ENCODE results near the gene ABLIM3.

The ABLIM3 gene

DNA sequence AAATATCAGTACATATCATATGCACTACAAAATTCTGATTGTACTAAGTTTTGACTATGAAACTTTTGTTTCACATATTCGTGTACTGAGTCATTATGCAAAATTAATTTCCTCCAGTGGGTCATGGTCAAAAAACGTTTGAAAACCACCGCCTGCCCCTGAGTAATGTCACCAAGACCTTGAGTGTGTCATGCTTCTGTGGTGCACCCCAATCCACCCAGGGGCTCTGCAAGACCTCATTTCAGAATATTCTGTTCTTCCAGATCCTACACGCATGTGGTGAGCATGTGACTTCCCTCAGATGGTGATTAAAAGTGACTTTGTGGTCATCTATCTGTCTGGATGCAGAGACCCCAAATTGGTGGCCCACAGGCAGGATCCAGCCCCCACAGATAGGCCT lies 31.0 kb downstream of the ABLIM3 start:
- no peaks in the 10 kb centered on the region for H3K9me3 ChIP-seq (ENCODE audit: insufficient read depth, low read depth, low read length)
- H4K20me1 ChIP-seq (ENCODE audit: insufficient read depth, low read length, poor library complexity, severe bottlenecking) = no peaks in the 10 kb centered on the region
- TF ChIP-seq EZH2phosphoT487 (IDR thresholded peaks at IDR 0.05; ENCODE audit: borderline replicate concordance) = no peak
- TF ChIP-seq, protein P1, sequence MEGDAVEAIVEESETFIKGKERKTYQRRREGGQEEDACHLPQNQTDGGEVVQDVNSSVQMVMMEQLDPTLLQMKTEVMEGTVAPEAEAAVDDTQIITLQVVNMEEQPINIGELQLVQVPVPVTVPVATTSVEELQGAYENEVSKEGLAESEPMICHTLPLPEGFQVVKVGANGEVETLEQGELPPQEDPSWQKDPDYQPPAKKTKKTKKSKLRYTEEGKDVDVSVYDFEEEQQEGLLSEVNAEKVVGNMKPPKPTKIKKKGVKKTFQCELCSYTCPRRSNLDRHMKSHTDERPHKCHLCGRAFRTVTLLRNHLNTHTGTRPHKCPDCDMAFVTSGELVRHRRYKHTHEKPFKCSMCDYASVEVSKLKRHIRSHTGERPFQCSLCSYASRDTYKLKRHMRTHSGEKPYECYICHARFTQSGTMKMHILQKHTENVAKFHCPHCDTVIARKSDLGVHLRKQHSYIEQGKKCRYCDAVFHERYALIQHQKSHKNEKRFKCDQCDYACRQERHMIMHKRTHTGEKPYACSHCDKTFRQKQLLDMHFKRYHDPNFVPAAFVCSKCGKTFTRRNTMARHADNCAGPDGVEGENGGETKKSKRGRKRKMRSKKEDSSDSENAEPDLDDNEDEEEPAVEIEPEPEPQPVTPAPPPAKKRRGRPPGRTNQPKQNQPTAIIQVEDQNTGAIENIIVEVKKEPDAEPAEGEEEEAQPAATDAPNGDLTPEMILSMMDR (conservative IDR thresholded peaks at IDR 0.05; ENCODE audit: low read length) = no peak
- no peaks in the 10 kb centered on the region for H3K4me1 ChIP-seq (ENCODE audit: insufficient read depth, low read length, poor library complexity, severe bottlenecking)
- H3K4me2 ChIP-seq (ENCODE audit: low read depth, low read length, poor library complexity, severe bottlenecking) = no peak overlapping the region
- H2AFZ ChIP-seq (ENCODE audit: low read length) = no peak overlapping the region
- H3K4me3 ChIP-seq (ENCODE audit: low read length, poor library complexity, severe bottlenecking) = no peak overlapping the region
- no peaks in the 10 kb centered on the region for H3K9me2 ChIP-seq (replicated peaks; ENCODE audit: low read depth, low read length)
- no peaks in the 10 kb centered on the region for H3K36me3 ChIP-seq (ENCODE audit: insufficient read depth, low read length)
- H3K9ac ChIP-seq (ENCODE audit: low read depth, low read length, poor library complexity, severe bottlenecking) = no peak overlapping the region
- no peaks in the 10 kb centered on the region for H3K79me2 ChIP-seq (ENCODE audit: insufficient read depth, low read length)
- H3K27me3 ChIP-seq (ENCODE audit: insufficient read depth, low read length, poor library complexity, severe bottlenecking) = no peaks in the 10 kb centered on the region
- H3F3A ChIP-seq (ENCODE audit: low read depth) = no peaks in the 10 kb centered on the region

DNA sequence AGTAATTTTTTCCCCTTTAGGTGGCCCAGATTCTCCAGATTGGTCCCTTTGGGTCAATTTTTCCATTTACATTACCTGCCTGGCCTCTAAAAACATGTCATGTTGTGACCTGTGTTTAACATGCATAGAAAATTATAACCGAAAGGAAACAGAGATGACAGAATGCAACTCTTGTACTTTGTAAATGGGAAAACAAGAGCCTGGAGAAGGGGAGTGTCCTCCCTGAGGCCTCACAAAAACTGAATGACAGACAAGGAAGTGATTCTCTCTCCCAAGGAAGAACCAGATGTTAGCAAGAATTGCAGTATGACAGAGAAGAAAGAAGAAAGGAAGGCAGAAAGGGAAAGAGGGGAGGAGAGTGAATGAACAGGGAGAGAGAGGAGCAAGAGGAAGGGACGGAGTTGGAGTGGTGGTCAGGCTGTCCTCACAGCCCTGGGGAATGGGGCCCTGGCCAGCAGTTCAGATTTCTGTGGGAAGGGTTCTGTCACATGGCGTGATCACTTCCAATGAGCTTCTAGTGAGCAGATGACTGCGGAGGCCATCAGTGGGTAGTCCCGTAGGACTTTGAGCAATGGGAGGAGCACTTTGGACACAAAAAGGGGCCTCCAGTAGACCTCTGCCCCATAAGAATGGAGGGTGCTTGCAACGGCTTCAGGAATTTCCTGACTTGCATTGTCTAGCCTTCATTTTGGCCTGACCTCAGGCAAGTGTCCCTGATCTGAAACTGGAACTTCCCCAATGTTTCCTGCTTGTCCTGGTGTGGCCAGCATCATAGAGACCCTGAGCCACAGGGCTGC lies 31.6 kb downstream of the ABLIM3 start:
- no peaks in the 10 kb centered on the region for H3K27me3 ChIP-seq (ENCODE audit: insufficient read depth, low read length, poor library complexity, severe bottlenecking)
- H2AFZ ChIP-seq (ENCODE audit: low read length) = no peak overlapping the region
- H3K4me2 ChIP-seq (ENCODE audit: low read depth, low read length, poor library complexity, severe bottlenecking) = no peak overlapping the region
- no peaks in the 10 kb centered on the region for H4K20me1 ChIP-seq (ENCODE audit: insufficient read depth, low read length, poor library complexity, severe bottlenecking)
- H3K36me3 ChIP-seq (ENCODE audit: insufficient read depth, low read length) = no peaks in the 10 kb centered on the region
- no peak overlapping the region for H3K4me3 ChIP-seq (ENCODE audit: low read length, poor library complexity, severe bottlenecking)
- H3K79me2 ChIP-seq (ENCODE audit: insufficient read depth, low read length) = no peaks in the 10 kb centered on the region
- no peak overlapping the region for H3K9ac ChIP-seq (ENCODE audit: low read depth, low read length, poor library complexity, severe bottlenecking)
- TF ChIP-seq EZH2phosphoT487 (IDR thresholded peaks at IDR 0.05; ENCODE audit: borderline replicate concordance) = no peak
- TF ChIP-seq, protein P1 (conservative IDR thresholded peaks at IDR 0.05; ENCODE audit: low read length) = no peak
- H3K9me2 ChIP-seq (replicated peaks; ENCODE audit: low read depth, low read length) = no peaks in the 10 kb centered on the region
- no peaks in the 10 kb centered on the region for H3F3A ChIP-seq (ENCODE audit: low read depth)
- H3K4me1 ChIP-seq (ENCODE audit: insufficient read depth, low read length, poor library complexity, severe bottlenecking) = no peaks in the 10 kb centered on the region
- no peaks in the 10 kb centered on the region for H3K9me3 ChIP-seq (ENCODE audit: insufficient read depth, low read depth, low read length)

DNA sequence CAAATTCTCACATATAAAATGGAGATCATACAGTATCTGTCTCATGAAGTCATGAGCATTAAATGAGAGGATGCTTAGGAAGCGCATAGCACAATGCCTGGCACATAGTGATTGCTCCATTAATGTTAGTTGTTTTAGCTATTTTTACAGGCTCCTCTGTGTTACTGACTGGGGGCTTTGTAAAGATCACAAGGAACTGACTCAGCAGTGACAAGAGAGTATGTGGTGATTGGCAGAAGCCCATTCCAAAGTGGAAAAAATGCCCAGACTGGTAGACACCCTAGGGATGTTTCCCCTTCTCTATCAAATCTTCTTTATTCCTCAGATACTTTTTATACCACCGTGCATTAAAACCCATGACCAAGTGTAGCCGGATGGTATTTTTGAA lies 33.5 kb downstream of the ABLIM3 start:
- no peaks in the 10 kb centered on the region for H3K27me3 ChIP-seq (ENCODE audit: insufficient read depth, low read length, poor library complexity, severe bottlenecking)
- H2AFZ ChIP-seq (ENCODE audit: low read length) = no peak overlapping the region
- no peaks in the 10 kb centered on the region for H3F3A ChIP-seq (ENCODE audit: low read depth)
- H3K36me3 ChIP-seq (ENCODE audit: insufficient read depth, low read length) = no peaks in the 10 kb centered on the region
- no peaks in the 10 kb centered on the region for H3K4me1 ChIP-seq (ENCODE audit: insufficient read depth, low read length, poor library complexity, severe bottlenecking)
- H3K4me2 ChIP-seq (ENCODE audit: low read depth, low read length, poor library complexity, severe bottlenecking) = no peak overlapping the region
- no peaks in the 10 kb centered on the region for H4K20me1 ChIP-seq (ENCODE audit: insufficient read depth, low read length, poor library complexity, severe bottlenecking)
- no peak overlapping the region for H3K4me3 ChIP-seq (ENCODE audit: low read length, poor library complexity, severe bottlenecking)
- H3K9me3 ChIP-seq (ENCODE audit: insufficient read depth, low read depth, low read length) = no peaks in the 10 kb centered on the region
- no peaks in the 10 kb centered on the region for H3K9me2 ChIP-seq (replicated peaks; ENCODE audit: low read depth, low read length)
- no peak overlapping the region for H3K9ac ChIP-seq (ENCODE audit: low read depth, low read length, poor library complexity, severe bottlenecking)
- TF ChIP-seq EZH2phosphoT487 (IDR thresholded peaks at IDR 0.05; ENCODE audit: borderline replicate concordance) = no peak
- TF ChIP-seq, protein P1 (conservative IDR thresholded peaks at IDR 0.05; ENCODE audit: low read length) = no peak
- no peaks in the 10 kb centered on the region for H3K79me2 ChIP-seq (ENCODE audit: insufficient read depth, low read length)
